HFF-Myc (cell line): ENCODE data around the gene SLC1A2.

Experiments
- DNase-seq: peaks from one replicate; pipeline ENCODE4 v3.0.0-alpha.2; 2011; ENCODE audit warnings: low read depth; ENCODE audit errors: extremely low read depth
- H3K4me3 ChIP-seq: replicated peaks from 2 replicates; pipeline ENCODE4 v1.5.1; 2011; ENCODE audit warnings: low read depth, mild to moderate bottlenecking, control low read depth, low read length
- TF ChIP-seq, protein P1 (sequence below): IDR thresholded peaks from 2 replicates; pipeline ENCODE4 v1.5.1; 2012; ENCODE audit warnings: mild to moderate bottlenecking, low read depth, low read length, control low read depth; ENCODE audit errors: missing control alignments

SLC1A2 gene

DNA sequence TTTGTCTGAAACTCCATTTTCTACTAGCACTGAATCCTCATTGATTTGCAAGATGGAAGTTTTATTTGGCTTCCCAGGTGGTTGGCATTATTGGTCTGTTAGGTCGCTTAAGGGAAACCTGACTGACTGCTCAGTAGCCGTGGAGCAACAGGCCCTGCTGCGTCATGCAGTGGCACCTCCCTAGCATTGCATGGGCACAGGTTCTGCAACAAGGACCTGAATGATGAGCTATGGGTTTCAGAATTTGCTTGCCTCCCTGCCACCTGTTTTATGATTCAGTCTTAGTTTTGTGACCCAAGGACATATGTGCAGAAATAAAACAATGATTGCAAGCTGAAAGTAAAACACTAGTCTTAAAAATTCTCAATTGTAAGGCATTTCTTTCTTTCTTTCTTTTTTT lies 128.5 kb downstream of the SLC1A2 start:
- H3K4me3 ChIP-seq: no peak overlapping the region
- no peak for DNase-seq
- TF ChIP-seq, protein P1, sequence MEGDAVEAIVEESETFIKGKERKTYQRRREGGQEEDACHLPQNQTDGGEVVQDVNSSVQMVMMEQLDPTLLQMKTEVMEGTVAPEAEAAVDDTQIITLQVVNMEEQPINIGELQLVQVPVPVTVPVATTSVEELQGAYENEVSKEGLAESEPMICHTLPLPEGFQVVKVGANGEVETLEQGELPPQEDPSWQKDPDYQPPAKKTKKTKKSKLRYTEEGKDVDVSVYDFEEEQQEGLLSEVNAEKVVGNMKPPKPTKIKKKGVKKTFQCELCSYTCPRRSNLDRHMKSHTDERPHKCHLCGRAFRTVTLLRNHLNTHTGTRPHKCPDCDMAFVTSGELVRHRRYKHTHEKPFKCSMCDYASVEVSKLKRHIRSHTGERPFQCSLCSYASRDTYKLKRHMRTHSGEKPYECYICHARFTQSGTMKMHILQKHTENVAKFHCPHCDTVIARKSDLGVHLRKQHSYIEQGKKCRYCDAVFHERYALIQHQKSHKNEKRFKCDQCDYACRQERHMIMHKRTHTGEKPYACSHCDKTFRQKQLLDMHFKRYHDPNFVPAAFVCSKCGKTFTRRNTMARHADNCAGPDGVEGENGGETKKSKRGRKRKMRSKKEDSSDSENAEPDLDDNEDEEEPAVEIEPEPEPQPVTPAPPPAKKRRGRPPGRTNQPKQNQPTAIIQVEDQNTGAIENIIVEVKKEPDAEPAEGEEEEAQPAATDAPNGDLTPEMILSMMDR: no peak

DNA sequence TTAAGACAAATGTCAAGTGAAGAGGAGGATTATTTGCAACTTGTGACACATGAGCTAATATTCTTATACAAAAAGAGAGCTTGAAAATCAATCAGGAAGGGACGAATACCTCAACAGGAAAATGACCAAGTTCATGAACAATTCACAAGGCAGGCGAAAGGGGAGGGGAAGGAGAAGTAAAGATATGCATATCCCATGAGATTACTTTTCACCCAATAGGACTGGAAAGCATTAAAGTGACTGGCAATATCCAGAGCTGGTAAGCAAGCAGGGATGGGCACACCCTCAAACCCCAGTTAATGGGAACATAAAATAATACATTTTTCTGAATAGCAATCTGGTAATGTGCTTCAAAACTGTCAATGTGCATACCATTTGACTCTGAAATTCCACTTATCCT lies 129.5 kb downstream of the SLC1A2 start:
- H3K4me3 ChIP-seq: no peak overlapping the region
- DNase-seq: no peak
- TF ChIP-seq, protein P1: no peak

DNA sequence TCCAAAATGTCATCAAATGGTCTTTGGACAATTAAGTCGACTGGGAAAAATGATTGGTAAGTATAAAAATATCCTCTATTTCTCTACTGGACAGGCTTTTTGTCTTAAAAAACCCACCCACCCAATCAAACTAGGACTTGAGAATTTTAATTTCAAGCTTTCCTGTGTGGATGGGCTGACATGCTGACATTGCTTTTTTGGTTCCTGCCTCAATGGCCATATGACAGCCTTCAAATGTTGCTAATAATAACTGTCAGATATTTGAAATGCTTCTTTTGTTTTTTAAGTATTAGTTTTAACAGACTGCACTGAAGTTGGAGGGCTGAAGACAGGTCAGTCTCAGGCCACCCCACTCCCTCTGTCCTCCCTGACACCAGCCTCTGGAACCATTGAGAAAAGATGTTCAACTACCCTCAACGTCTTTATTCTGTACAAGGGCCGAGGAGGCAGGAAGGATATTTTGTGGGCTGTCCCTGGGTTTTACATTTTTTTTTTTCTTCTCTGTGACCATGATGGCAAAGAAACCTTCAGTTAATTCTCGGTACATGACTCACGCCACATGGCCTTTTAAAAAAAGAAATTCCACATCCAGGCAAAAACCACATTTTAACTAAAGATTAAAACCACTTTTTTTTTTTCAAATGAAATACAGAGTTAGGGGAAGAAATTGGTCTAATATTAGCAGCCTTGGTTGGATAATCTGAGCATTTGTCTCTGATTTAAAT lies 130.4 kb downstream of the SLC1A2 start:
- DNase-seq: peak; percentile 71
- H3K4me3 ChIP-seq: no peak overlapping the region
- TF ChIP-seq, protein P1: no peak

DNA sequence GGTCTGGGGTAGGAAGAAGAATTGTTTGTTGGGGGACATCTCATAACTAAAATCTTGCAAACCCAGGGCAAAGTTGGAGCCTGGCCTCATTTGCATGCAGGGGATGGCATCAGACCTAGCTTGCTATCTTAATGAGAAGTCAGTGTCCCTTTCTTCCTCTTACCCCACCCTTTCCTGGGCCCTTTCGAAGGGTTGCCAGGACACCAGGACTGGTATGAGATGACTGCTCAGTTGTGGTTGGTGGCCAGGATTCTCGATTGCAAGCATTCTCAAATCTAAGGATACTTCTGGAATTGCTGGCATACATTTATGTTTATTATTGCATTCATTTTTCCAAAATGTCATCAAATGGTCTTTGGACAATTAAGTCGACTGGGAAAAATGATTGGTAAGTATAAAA lies 131.0 kb downstream of the SLC1A2 start:
- no peak overlapping the region for H3K4me3 ChIP-seq
- DNase-seq: no peak
- TF ChIP-seq, protein P1: no peak

DNA sequence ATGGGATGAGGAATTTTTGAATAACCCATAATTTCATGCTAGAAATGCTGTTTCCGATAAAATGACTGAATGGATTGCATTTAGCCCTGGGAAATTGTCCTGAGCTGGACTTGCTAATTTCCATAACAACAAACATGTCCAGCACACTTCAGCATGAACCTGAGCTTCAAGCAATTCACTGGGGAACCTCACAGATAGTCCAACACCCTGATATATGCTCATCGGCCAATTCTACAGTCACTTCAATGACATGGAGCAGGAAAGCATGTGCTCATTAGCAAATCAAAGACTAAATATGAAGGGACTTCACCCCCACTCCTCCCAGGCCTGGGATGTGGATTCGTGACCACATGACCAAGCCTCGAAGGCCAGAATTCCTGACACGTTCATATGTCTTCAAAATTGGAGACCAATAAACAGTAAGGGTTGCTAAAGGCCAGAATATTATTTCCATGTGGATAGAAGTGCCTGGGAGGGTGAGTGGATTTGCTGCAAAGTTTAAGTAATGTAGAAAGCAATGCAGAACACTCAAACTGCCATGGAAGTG lies 131.9 kb downstream of the SLC1A2 start:
- no peak overlapping the region for H3K4me3 ChIP-seq
- TF ChIP-seq, protein P1: no peak
- DNase-seq: no peak

DNA sequence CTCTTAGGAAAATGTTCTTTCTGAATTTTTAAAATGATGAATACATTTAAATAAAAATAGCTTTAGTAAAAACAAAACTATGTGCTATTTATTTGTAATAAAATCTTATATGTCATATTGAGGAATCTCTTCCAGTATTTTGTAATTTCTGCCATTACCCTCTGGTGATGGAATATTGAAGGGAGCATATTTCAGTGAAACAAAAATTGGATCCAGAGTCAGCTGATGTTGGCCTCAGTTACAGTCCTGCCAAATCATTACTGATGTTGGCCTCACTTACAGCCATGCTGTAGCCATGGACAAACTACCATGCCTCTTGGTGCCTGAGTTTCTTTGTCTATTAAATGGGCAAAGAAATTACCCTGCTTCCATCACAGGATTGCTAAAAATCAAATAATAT lies 133.2 kb downstream of the SLC1A2 start:
- TF ChIP-seq, protein P1: no peak
- DNase-seq: no peak
- no peak overlapping the region for H3K4me3 ChIP-seq
